Esophagus squamous epithelium (tissue), 4 donors: ENCODE measurements around the gene TCF21.

ENCODE experiments used
- POLR2A ChIP-seq, 4 donors: fragments of 450-650 bp; IDR thresholded peaks; one replicate each; pipeline ENCODE4 v1.6.1; 2017; ENCODE audit warnings: antibody characterized with exemption in 4 of 4, mild to moderate bottlenecking in 4 of 4, moderate library complexity in 3 of 4
- TF ChIP-seq, protein P1 (sequence below), 6 experiments: fragments of 450-650 bp in 4 of 6; fragments of 200-600 bp in 2 of 6; sonication (generic) in 2 of 6; IDR thresholded peaks; one replicate each; pipeline ENCODE4 v1.5.1; 2016 to 2019; ENCODE audit warnings: antibody characterized with exemption in 6 of 6, mild to moderate bottlenecking in 4 of 6, moderate library complexity in 4 of 6

DNA sequence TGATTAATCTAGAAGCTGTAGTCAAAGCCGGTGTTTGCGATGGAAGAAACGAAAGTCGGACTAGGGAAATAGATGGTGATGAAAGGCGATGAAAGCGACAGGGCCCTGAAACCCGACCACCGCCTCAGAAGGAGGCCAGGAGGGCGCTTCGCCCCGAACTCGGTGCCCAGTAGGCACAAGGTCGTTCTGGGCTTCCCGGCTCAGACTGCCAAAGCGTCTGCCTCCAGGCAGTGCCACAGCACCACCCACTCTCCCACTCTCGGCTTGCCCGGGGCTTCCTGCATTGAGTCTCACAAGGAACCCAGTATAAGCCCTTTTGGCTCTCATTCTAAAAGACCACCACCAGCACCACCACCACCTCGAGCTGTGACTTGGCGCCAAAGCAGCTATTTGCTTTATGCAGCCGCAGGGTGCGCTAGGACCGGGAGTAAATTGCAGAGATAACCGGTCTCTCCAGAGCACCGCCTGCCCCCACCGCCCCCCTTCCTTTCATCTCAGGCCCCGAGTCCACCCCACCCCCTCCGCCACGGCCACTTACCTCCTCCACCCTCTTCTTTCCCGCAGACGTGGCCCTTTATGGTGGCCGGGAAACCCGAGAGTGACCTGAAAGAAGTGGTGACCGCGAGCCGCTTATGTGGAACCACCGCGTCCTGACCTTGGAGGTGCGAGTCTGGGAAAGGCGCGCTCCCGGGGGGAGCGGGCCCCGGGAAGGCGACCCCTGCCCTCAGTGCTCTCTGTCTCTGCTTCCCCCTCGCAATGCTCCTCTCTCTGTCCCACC is 2.4 kb downstream of the TCF21 start:
- TF ChIP-seq, protein P1, sequence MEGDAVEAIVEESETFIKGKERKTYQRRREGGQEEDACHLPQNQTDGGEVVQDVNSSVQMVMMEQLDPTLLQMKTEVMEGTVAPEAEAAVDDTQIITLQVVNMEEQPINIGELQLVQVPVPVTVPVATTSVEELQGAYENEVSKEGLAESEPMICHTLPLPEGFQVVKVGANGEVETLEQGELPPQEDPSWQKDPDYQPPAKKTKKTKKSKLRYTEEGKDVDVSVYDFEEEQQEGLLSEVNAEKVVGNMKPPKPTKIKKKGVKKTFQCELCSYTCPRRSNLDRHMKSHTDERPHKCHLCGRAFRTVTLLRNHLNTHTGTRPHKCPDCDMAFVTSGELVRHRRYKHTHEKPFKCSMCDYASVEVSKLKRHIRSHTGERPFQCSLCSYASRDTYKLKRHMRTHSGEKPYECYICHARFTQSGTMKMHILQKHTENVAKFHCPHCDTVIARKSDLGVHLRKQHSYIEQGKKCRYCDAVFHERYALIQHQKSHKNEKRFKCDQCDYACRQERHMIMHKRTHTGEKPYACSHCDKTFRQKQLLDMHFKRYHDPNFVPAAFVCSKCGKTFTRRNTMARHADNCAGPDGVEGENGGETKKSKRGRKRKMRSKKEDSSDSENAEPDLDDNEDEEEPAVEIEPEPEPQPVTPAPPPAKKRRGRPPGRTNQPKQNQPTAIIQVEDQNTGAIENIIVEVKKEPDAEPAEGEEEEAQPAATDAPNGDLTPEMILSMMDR (IDR thresholded peaks at IDR 0.05) = no peak
- TF ChIP-seq POLR2A (IDR thresholded peaks at IDR 0.05) = no peak
